HCT116 (cell line): Measurements from ENCODE around the gene RAB1A. TPM values are rescaled to one million over a fixed set of nuclear protein-coding genes. Genes with fewer than 3 reads are reported as not detected.

Experiments used
- ATAC-seq: fragments of 200-7000 bp; cut with Tn5 transposase; 2 replicates; pipeline ENCODE4 v1.9.1; 2020; ENCODE audit warnings: mild to moderate bottlenecking, moderate library complexity
- BruUV-seq: library from RNA; stranded (reverse); fragments of 400-500 nt; replicated peaks from 2 replicates; lab custom pipeline; 2021; lab: Mats Ljungman, UMichigan
- CTCF ChIA-PET: fragments of 300-600 bp; sonication (Branson Sonifier 250); formaldehyde crosslinking; loops from one replicate; lab custom pipeline; 2021; ENCODE audit warnings: antibody characterized with exemption; lab: Charles Lee
- POLR2A ChIA-PET: fragments of 300-600, 350-600 bp; sonication (Branson Sonifier 250); formaldehyde crosslinking; loops from one replicate; lab custom pipeline; 2021; ENCODE audit warnings: antibody characterized with exemption; lab: Charles Lee
- RAD21 ChIA-PET, 2 experiments: fragments of 300-600 bp; sonication (Branson Sonifier 250); formaldehyde crosslinking; loops; one replicate each; lab custom pipeline; 2023; ENCODE audit warnings: low total read pairs in 2 of 2; ENCODE audit not compliant: uncharacterized antibody in 2 of 2, unreplicated experiment in 2 of 2, low non-redundant PET in 1 of 2; lab: Charles Lee
- DNase-seq: peaks from one replicate; pipeline ENCODE4 v3.0.0-alpha.2; 2010; ENCODE audit warnings: low read depth, low spot score
- H2AFZ ChIP-seq: fragments of 200-600 bp; shearing (Covaris generic), sonication (generic); 2 replicates; pipeline ENCODE4 v1.6.1; 2017; ENCODE audit warnings: low read depth, mixed run types, mixed read lengths, antibody characterized with exemption, low read length; ENCODE audit not compliant: poor library complexity, severe bottlenecking
- H3K27ac ChIP-seq: 2 replicates; pipeline ENCODE4 v1.5.1; 2012; ENCODE audit warnings: low read depth, low read length
- H3K27me3 ChIP-seq: fragments of 200-600 bp; sonication (generic); 2 replicates; pipeline ENCODE4 v1.6.1; 2016; ENCODE audit warnings: mixed run types, low read length, mixed read lengths; ENCODE audit not compliant: insufficient read depth
- H3K36me3 ChIP-seq, 2 experiments: fragments of 200-500 bp in 1 of 2; fragments of 200-600 bp in 1 of 2; sonication (Bioruptor generic) in 1 of 2; sonication (generic) in 1 of 2; 2 replicates each; pipeline versions ENCODE4 v1.5.1 to v1.6.1; 2014 to 2016; ENCODE audit warnings: low read length in 2 of 2, inconsistent platforms in 1 of 2, mixed read lengths in 1 of 2, mixed run types in 1 of 2; ENCODE audit not compliant: insufficient read depth in 2 of 2, control insufficient read depth in 1 of 2
- H3K4me1 ChIP-seq, 2 experiments: fragments of 200-600 bp in 1 of 2; sonication (generic) in 1 of 2; 2 replicates each; pipeline versions ENCODE4 v1.5.1 to v1.6.1; 2012 to 2017; ENCODE audit warnings: low read length in 2 of 2, inconsistent platforms in 1 of 2, mild to moderate bottlenecking in 1 of 2, mixed read lengths in 1 of 2, mixed run types in 1 of 2, moderate library complexity in 1 of 2; ENCODE audit not compliant: insufficient read depth in 2 of 2, control insufficient read depth in 1 of 2
- H3K4me2 ChIP-seq: fragments of 200-600 bp; sonication (generic); 2 replicates; pipeline ENCODE4 v1.6.1; 2017; ENCODE audit warnings: mixed run types, low read length, mixed read lengths
- H3K4me3 ChIP-seq, 2 experiments: fragments of 200-600 bp in 1 of 2; sonication (generic) in 1 of 2; replicated peaks in 1 of 2; 2 replicates each; pipeline ENCODE4 v1.5.1; 2011 to 2016; ENCODE audit warnings: low read length in 2 of 2, control low read depth in 1 of 2, low read depth in 1 of 2, mild to moderate bottlenecking in 1 of 2, mixed read lengths in 1 of 2, mixed run types in 1 of 2
- H3K79me2 ChIP-seq: fragments of 200-600 bp; sonication (generic); 2 replicates; pipeline ENCODE4 v1.6.1; 2017; ENCODE audit warnings: mild to moderate bottlenecking, mixed run types, low read length, moderate library complexity, mixed read lengths; ENCODE audit not compliant: insufficient read depth
- H3K9ac ChIP-seq: fragments of 200-600 bp; sonication (generic); 2 replicates; pipeline ENCODE4 v1.6.1; 2016; ENCODE audit warnings: low read length, mixed read lengths
- H3K9me2 ChIP-seq: fragments of 200-600 bp; sonication (generic), shearing (Covaris generic); 2 replicates; pipeline ENCODE4 v1.6.1; 2017; ENCODE audit warnings: mixed run types, mild to moderate bottlenecking, moderate library complexity; ENCODE audit not compliant: insufficient read depth
- H3K9me3 ChIP-seq, 2 experiments: fragments of 200-500 bp in 1 of 2; fragments of 200-600 bp in 1 of 2; sonication (Bioruptor generic) in 1 of 2; sonication (generic) in 1 of 2; 2 replicates each; pipeline ENCODE4 v1.6.1; 2014 to 2017; ENCODE audit warnings: low read length in 2 of 2, mixed read lengths in 2 of 2, inconsistent platforms in 1 of 2, low read depth in 1 of 2, mild to moderate bottlenecking in 1 of 2, mixed run types in 1 of 2, moderate library complexity in 1 of 2; ENCODE audit not compliant: control insufficient read depth in 1 of 2, insufficient read depth in 1 of 2
- H4K20me1 ChIP-seq: fragments of 200-600 bp; sonication (generic), shearing (Covaris generic); 2 replicates; pipeline ENCODE4 v1.6.1; 2017; ENCODE audit warnings: mixed run types, mild to moderate bottlenecking, moderate library complexity; ENCODE audit not compliant: insufficient read depth
- CBX3 ChIP-seq: IDR thresholded peaks from 2 replicates; pipeline ENCODE4 v1.6.1; 2012; ENCODE audit warnings: low read depth
- CEBPB ChIP-seq: IDR thresholded peaks from 2 replicates; pipeline ENCODE4 v1.6.1; 2012; ENCODE audit warnings: low read depth
- ELF1 ChIP-seq: IDR thresholded peaks from 2 replicates; pipeline ENCODE4 v1.6.1; 2012; ENCODE audit warnings: low read depth, borderline replicate concordance
- FOSL1 ChIP-seq: IDR thresholded peaks from 2 replicates; pipeline ENCODE4 v1.6.1; 2012; ENCODE audit warnings: low read depth
- JUND ChIP-seq: IDR thresholded peaks from 2 replicates; pipeline ENCODE4 v1.6.1; 2012
- POLR2AphosphoS5 ChIP-seq: IDR thresholded peaks from 2 replicates; pipeline ENCODE4 v1.6.1; 2011; ENCODE audit warnings: mild to moderate bottlenecking, low read depth, low read length, moderate library complexity
- RAD21 ChIP-seq: IDR thresholded peaks from 2 replicates; pipeline ENCODE4 v1.6.1; 2012; ENCODE audit warnings: low read depth, mild to moderate bottlenecking
- SP1 ChIP-seq: IDR thresholded peaks from 2 replicates; pipeline ENCODE4 v1.6.1; 2012; ENCODE audit warnings: low read depth
- SRF ChIP-seq: IDR thresholded peaks from 2 replicates; pipeline ENCODE4 v1.6.1; 2012; ENCODE audit warnings: low read depth
- TCF7L2 ChIP-seq: IDR thresholded peaks from 2 replicates; pipeline ENCODE4 v1.7.0; 2011; ENCODE audit warnings: borderline replicate concordance, inconsistent platforms; ENCODE audit not compliant: insufficient read depth, insufficient read length; ENCODE audit errors: extremely low read depth
- YY1 ChIP-seq: IDR thresholded peaks from 2 replicates; pipeline ENCODE4 v1.6.1; 2011; ENCODE audit warnings: low read length, low read depth, moderate library complexity, mild to moderate bottlenecking; ENCODE audit not compliant: insufficient replicate concordance; ENCODE audit errors: extremely low read depth
- ZFX ChIP-seq: fragments of 450-650 bp; IDR thresholded peaks from 2 replicates; pipeline ENCODE4 v1.6.1; 2017
- ZNF274 ChIP-seq: fragments of 200-500 bp; sonication (Bioruptor generic); IDR thresholded peaks from 2 replicates; pipeline ENCODE4 v1.6.1; 2014; ENCODE audit warnings: mild to moderate bottlenecking, low read depth, low read length, inconsistent platforms
- intact Hi-C: fragments of 100-400 bp; cut with micrococcal nuclease; formaldehyde crosslinking; loops from 2 replicates; pipeline ENCODE4 v1.10.0; 2022
- total RNA-seq: library from RNA; stranded (reverse); gene quantifications from one replicate; pipeline ENCODE4 v1.2.1, GENCODE V29; 2021; ENCODE audit not compliant: unreplicated experiment
- TF ChIP-seq, protein P1 (sequence below): IDR thresholded peaks from 2 replicates; pipeline ENCODE4 v1.6.1; 2012; ENCODE audit warnings: low read depth
- TF ChIP-seq, protein P2 (sequence below), 3 experiments: fragments of 200-600 bp in 1 of 3; sonication (generic) in 1 of 3; IDR thresholded peaks in 2 of 3; conservative IDR thresholded peaks in 1 of 3; 2 replicates each; pipeline ENCODE4 v1.5.1; 2012 to 2017; ENCODE audit warnings: low read depth in 2 of 3, low read length in 2 of 3, antibody characterized with exemption in 1 of 3, borderline replicate concordance in 1 of 3, control low read depth in 1 of 3, mild to moderate bottlenecking in 1 of 3, mixed read lengths in 1 of 3, mixed run types in 1 of 3, moderate library complexity in 1 of 3; ENCODE audit not compliant: insufficient read depth in 1 of 3

RAB1A gene
- total RNA-seq, 1 experiment from 2014 or later = 131 TPM

DNA sequence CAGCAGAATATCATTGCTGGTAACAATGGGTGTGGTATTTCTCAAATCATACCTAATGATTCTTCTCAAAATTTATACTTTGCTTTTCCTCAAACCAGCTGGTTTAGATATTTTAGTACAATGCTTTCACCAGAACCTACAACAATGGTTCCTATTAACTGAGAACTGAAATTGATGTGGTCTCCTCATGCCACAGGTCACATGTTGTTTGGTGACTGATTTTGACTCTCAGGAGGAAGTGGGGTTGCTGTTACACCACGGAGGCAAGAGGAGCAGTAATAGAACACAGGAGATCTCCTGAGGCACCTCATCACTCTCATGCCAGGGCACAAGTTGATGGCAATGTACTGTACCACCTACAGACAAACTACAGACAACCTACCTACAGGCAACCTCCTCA is 76.7 kb downstream of the RAB1A start (continued):
- TF ChIP-seq, protein P1, sequence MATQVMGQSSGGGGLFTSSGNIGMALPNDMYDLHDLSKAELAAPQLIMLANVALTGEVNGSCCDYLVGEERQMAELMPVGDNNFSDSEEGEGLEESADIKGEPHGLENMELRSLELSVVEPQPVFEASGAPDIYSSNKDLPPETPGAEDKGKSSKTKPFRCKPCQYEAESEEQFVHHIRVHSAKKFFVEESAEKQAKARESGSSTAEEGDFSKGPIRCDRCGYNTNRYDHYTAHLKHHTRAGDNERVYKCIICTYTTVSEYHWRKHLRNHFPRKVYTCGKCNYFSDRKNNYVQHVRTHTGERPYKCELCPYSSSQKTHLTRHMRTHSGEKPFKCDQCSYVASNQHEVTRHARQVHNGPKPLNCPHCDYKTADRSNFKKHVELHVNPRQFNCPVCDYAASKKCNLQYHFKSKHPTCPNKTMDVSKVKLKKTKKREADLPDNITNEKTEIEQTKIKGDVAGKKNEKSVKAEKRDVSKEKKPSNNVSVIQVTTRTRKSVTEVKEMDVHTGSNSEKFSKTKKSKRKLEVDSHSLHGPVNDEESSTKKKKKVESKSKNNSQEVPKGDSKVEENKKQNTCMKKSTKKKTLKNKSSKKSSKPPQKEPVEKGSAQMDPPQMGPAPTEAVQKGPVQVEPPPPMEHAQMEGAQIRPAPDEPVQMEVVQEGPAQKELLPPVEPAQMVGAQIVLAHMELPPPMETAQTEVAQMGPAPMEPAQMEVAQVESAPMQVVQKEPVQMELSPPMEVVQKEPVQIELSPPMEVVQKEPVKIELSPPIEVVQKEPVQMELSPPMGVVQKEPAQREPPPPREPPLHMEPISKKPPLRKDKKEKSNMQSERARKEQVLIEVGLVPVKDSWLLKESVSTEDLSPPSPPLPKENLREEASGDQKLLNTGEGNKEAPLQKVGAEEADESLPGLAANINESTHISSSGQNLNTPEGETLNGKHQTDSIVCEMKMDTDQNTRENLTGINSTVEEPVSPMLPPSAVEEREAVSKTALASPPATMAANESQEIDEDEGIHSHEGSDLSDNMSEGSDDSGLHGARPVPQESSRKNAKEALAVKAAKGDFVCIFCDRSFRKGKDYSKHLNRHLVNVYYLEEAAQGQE = no peak
- TF ChIP-seq ELF1 = no peak
- no peak for TF ChIP-seq JUND
- TF ChIP-seq FOSL1 = no peak
- TF ChIP-seq TCF7L2 = no peak

DNA sequence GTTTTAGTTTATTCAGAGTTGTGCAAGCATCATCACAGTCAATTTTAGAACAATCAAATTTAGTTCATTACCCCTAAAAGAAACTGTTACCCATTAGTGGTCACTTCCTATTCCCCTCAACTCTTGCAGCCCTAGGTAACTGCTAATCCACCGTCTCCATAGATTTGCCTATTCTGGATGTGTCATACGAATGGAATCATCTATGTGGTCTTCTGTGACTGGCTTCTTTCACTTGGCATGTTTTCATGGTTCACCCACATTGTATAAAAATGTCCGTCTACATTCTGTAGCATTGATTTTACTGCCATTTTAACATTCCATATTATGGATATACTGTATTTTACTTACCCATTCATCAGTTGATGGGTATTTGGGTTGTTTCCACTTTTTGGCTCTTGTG is 79.0 kb downstream of the RAB1A start:
- Histone ChIP-seq H3K36me3 (no peaks in the 10 kb centered on the region), H3K4me2 (no peak overlapping the region), H3K4me1 (peaks cover 2 to 9% of the 10 kb centered on the region in 2 experiments; a peak in 2 of 4 replicates), H3K9me3 (no peaks in the 10 kb centered on the region), H3K79me2 (no peaks in the 10 kb centered on the region), H3K4me3 (no peak overlapping the region), H3K27me3 (no peaks in the 10 kb centered on the region), H2AFZ (no peak overlapping the region), H3K27ac (no peak overlapping the region), H3K9me2 (no peaks in the 10 kb centered on the region), H3K9ac (no peak overlapping the region), H4K20me1 (no peaks in the 10 kb centered on the region)
- ATAC-seq (no peak), DNase-seq (no peak)
- CTCF ChIA-PET = no interaction called here
- POLR2A ChIA-PET = no interaction called here
- intact Hi-C loops = loop anchor here (10.0 kb wide), 1 partner anchor 384 kb away; the partner anchor contains the start of gene SPRED2
- BruUV-seq = no TSS peak
- TF ChIP-seq TCF7L2 = no peak
- TF ChIP-seq POLR2AphosphoS5 = no peak
- no peak for TF ChIP-seq RAD21
- no peak for TF ChIP-seq SP1
- no peak for TF ChIP-seq JUND
- TF ChIP-seq YY1 = no peak
- no peak for TF ChIP-seq ZFX
- TF ChIP-seq CEBPB = no peak
- no peak for TF ChIP-seq ZNF274
- TF ChIP-seq CBX3 = no peak
- no peak for TF ChIP-seq SRF
- TF ChIP-seq, protein P2, sequence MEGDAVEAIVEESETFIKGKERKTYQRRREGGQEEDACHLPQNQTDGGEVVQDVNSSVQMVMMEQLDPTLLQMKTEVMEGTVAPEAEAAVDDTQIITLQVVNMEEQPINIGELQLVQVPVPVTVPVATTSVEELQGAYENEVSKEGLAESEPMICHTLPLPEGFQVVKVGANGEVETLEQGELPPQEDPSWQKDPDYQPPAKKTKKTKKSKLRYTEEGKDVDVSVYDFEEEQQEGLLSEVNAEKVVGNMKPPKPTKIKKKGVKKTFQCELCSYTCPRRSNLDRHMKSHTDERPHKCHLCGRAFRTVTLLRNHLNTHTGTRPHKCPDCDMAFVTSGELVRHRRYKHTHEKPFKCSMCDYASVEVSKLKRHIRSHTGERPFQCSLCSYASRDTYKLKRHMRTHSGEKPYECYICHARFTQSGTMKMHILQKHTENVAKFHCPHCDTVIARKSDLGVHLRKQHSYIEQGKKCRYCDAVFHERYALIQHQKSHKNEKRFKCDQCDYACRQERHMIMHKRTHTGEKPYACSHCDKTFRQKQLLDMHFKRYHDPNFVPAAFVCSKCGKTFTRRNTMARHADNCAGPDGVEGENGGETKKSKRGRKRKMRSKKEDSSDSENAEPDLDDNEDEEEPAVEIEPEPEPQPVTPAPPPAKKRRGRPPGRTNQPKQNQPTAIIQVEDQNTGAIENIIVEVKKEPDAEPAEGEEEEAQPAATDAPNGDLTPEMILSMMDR (IDR thresholded peaks at IDR 0.05 in 2 of 3, conservative IDR thresholded peaks at IDR 0.05 in 1 of 3; ENCODE audit: borderline replicate concordance in 1 of 3, insufficient read depth in 1 of 3, low read depth in 2 of 3, low read length in 2 of 3) = no peak
- TF ChIP-seq, protein P1 = no peak
- TF ChIP-seq ELF1 = no peak
- RAD21 ChIA-PET = no interaction called here
